ENCODE data around the gene DDX52.

DNA sequence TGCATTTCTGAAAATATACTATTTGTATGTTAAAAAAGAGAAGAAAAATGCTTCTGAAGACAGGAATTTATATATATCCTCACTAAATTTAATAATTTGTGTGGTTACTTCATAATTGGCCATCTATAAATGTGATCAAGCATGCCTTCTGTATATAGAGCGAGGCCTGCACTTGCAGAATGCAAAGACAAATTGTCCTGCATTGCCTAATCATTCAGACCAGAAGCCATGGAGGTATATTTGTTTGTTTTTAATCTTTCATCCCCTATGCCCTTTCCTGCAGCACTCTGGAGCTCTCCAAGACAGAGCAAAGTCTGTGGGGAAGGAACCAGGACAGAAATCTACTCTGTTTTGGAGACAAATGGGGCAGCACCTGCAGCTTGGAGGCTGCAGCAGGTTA lies 23.8 kb upstream of the DDX52 start:
- TF ChIP-seq, protein P1, sequence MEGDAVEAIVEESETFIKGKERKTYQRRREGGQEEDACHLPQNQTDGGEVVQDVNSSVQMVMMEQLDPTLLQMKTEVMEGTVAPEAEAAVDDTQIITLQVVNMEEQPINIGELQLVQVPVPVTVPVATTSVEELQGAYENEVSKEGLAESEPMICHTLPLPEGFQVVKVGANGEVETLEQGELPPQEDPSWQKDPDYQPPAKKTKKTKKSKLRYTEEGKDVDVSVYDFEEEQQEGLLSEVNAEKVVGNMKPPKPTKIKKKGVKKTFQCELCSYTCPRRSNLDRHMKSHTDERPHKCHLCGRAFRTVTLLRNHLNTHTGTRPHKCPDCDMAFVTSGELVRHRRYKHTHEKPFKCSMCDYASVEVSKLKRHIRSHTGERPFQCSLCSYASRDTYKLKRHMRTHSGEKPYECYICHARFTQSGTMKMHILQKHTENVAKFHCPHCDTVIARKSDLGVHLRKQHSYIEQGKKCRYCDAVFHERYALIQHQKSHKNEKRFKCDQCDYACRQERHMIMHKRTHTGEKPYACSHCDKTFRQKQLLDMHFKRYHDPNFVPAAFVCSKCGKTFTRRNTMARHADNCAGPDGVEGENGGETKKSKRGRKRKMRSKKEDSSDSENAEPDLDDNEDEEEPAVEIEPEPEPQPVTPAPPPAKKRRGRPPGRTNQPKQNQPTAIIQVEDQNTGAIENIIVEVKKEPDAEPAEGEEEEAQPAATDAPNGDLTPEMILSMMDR (IDR thresholded peaks at IDR 0.05; ENCODE audit: low read depth, low read length): no peak
- no peak for TF ChIP-seq EZH2phosphoT487 (IDR thresholded peaks at IDR 0.05; ENCODE audit: low read depth)

Data from OCI-LY3 (cell line).